ENCODE data around the gene CSK.

GRCh38 chr15:74841891-74842373, 60.1 kb downstream of the CSK start:
- TF ChIP-seq CTCF (IDR thresholded peaks at IDR 0.05), result no peak
- no peak for TF ChIP-seq POLR2A (IDR thresholded peaks at IDR 0.05)
